GM21786 (cell line): Measurements from ENCODE around the gene CHCHD5.
"Not testable (repeated sequence)": the region's sequence is repeated elsewhere in the genome, so short reads cannot be mapped to it uniquely, and the experiment has no call there.

Experiments used
- ATAC-seq: cut with Tn5 transposase; IDR thresholded peaks from one replicate; pipeline ENCODE4 v1.9.1; 2021; ENCODE audit not compliant: unreplicated experiment

CHCHD5 gene

GRCh38 chr2:112585873-112586464 is 1.6 kb downstream of the CHCHD5 start:
- ATAC-seq, result no peak

- ATAC-seq, result no peak
Measured at GRCh38 chr2:112588611-112589045, 4.2 kb downstream of the CHCHD5 start.

GRCh38 chr2:112591413-112591812 is 7.0 kb downstream of the CHCHD5 start:
- ATAC-seq, result no peak

- ATAC-seq, result no peak
Measured at GRCh38 chr2:112593736-112594135, 9.3 kb downstream of the CHCHD5 start.

- no peak for ATAC-seq
Measured at GRCh38 chr2:112597537-112598322, 13.3 kb downstream of the CHCHD5 start.

GRCh38 chr2:112600634-112601033 is 16.2 kb downstream of the CHCHD5 start:
- no peak for ATAC-seq

- no peak for ATAC-seq
Measured at GRCh38 chr2:112601754-112602153, 17.3 kb downstream of the CHCHD5 start.

- ATAC-seq, result no peak
Measured at GRCh38 chr2:112602917-112603316, 18.5 kb downstream of the CHCHD5 start.

GRCh38 chr2:112603731-112604130 is 19.3 kb downstream of the CHCHD5 start:
- no peak for ATAC-seq

GRCh38 chr2:112604952-112605351 is 20.5 kb downstream of the CHCHD5 start:
- ATAC-seq, result no peak

GRCh38 chr2:112605926-112606325 is 21.5 kb downstream of the CHCHD5 start:
- no peak for ATAC-seq

- ATAC-seq, result no peak
Measured at GRCh38 chr2:112606547-112606946, 22.1 kb downstream of the CHCHD5 start.

GRCh38 chr2:112607680-112608438 is 23.4 kb downstream of the CHCHD5 start:
- no peak for ATAC-seq

GRCh38 chr2:112609320-112609719 is 24.9 kb downstream of the CHCHD5 start:
- ATAC-seq, result not testable (repeated sequence)

GRCh38 chr2:112612283-112612682 is 27.9 kb downstream of the CHCHD5 start:
- ATAC-seq, result not testable (repeated sequence)

- no peak for ATAC-seq
Measured at GRCh38 chr2:112614201-112614840, 29.9 kb downstream of the CHCHD5 start.

- ATAC-seq, result no peak
Measured at GRCh38 chr2:112615051-112615450, 30.6 kb downstream of the CHCHD5 start.

GRCh38 chr2:112615798-112616197 is 31.4 kb downstream of the CHCHD5 start:
- not testable (repeated sequence) for ATAC-seq

- no peak for ATAC-seq
Measured at GRCh38 chr2:112618383-112618782, 34.0 kb downstream of the CHCHD5 start.

- ATAC-seq, result no peak
Measured at GRCh38 chr2:112621790-112622527, 37.5 kb downstream of the CHCHD5 start.

- ATAC-seq, result no peak
Measured at GRCh38 chr2:112622528-112622849, 38.1 kb downstream of the CHCHD5 start.
